ENCODE data around the gene C1GALT1. TPM values are rescaled to one million over a fixed set of nuclear protein-coding genes. Genes with fewer than 3 reads are reported as not detected.

Gene C1GALT1
- total RNA-seq, 1 donor from 2014 or later = 8.4 TPM

- no peak overlapping the region for H3K27ac ChIP-seq (ENCODE audit: low read depth, low read length)
- no peaks in the 10 kb centered on the region for H3K9me3 ChIP-seq (ENCODE audit: control insufficient read depth in 3 of 3, low read length in 3 of 3)
- no peak overlapping the region for H3K4me3 ChIP-seq (ENCODE audit: low read length in 3 of 3)
- no peaks in the 10 kb centered on the region for H3K36me3 ChIP-seq (ENCODE audit: control insufficient read depth in 3 of 3, insufficient read depth in 3 of 3, low read length in 3 of 3)
- no peak overlapping the region for H3K9ac ChIP-seq (ENCODE audit: low read depth in 1 of 3, low read length in 3 of 3)
- no peaks in the 10 kb centered on the region for H3K27me3 ChIP-seq (ENCODE audit: control insufficient read depth in 3 of 3, insufficient read depth in 3 of 3, low read length in 3 of 3)
- H3K4me1 ChIP-seq (ENCODE audit: control insufficient read depth in 3 of 3, insufficient read depth in 3 of 3, low read length in 3 of 3) = no peaks in the 10 kb centered on the region
Measured at GRCh38 chr7:7165372-7165771, 17.0 kb upstream of the C1GALT1 start.

GRCh38 chr7:7166318-7166717, 16.0 kb upstream of the C1GALT1 start:
- no peak overlapping the region for H3K27ac ChIP-seq (ENCODE audit: low read depth, low read length)
- H3K4me3 ChIP-seq (ENCODE audit: low read length in 3 of 3) = no peak overlapping the region

GRCh38 chr7:7169296-7169695, 13.0 kb upstream of the C1GALT1 start:
- H3K9me3 ChIP-seq (ENCODE audit: control insufficient read depth in 3 of 3, low read length in 3 of 3) = peaks cover 0 to 3% (median 0%) of the 10 kb centered on the region in 3 donors
- H3K4me3 ChIP-seq (ENCODE audit: low read length in 3 of 3) = no peak overlapping the region
- H3K27me3 ChIP-seq (ENCODE audit: control insufficient read depth in 3 of 3, insufficient read depth in 3 of 3, low read length in 3 of 3) = no peaks in the 10 kb centered on the region
- H3K4me1 ChIP-seq (ENCODE audit: control insufficient read depth in 3 of 3, insufficient read depth in 3 of 3, low read length in 3 of 3) = no peaks in the 10 kb centered on the region
- no peak overlapping the region for H3K27ac ChIP-seq (ENCODE audit: low read depth, low read length)
- H3K36me3 ChIP-seq (ENCODE audit: control insufficient read depth in 3 of 3, insufficient read depth in 3 of 3, low read length in 3 of 3) = no peaks in the 10 kb centered on the region
- H3K9ac ChIP-seq (ENCODE audit: low read depth in 1 of 3, low read length in 3 of 3) = no peak overlapping the region

More at GRCh38 chr7:7166318-7166717, 16.0 kb upstream of the C1GALT1 start:
- no peak overlapping the region for H3K9ac ChIP-seq (ENCODE audit: low read depth in 1 of 3, low read length in 3 of 3)
- H3K9me3 ChIP-seq (ENCODE audit: control insufficient read depth in 3 of 3, low read length in 3 of 3) = no peaks in the 10 kb centered on the region
- no peaks in the 10 kb centered on the region for H3K4me1 ChIP-seq (ENCODE audit: control insufficient read depth in 3 of 3, insufficient read depth in 3 of 3, low read length in 3 of 3)
- H3K36me3 ChIP-seq (ENCODE audit: control insufficient read depth in 3 of 3, insufficient read depth in 3 of 3, low read length in 3 of 3) = no peaks in the 10 kb centered on the region
- no peaks in the 10 kb centered on the region for H3K27me3 ChIP-seq (ENCODE audit: control insufficient read depth in 3 of 3, insufficient read depth in 3 of 3, low read length in 3 of 3)

- Histone ChIP-seq H3K27ac (ENCODE audit: low read depth, low read length) (no peak overlapping the region), H3K27me3 (ENCODE audit: control insufficient read depth in 3 of 3, insufficient read depth in 3 of 3, low read length in 3 of 3) (no peaks in the 10 kb centered on the region), H3K36me3 (ENCODE audit: control insufficient read depth in 3 of 3, insufficient read depth in 3 of 3, low read length in 3 of 3) (no peaks in the 10 kb centered on the region), H3K4me3 (ENCODE audit: low read length in 3 of 3) (no peak overlapping the region), H3K9ac (ENCODE audit: low read depth in 1 of 3, low read length in 3 of 3) (no peak overlapping the region), H3K4me1 (ENCODE audit: control insufficient read depth in 3 of 3, insufficient read depth in 3 of 3, low read length in 3 of 3) (no peaks in the 10 kb centered on the region), H3K9me3 (ENCODE audit: control insufficient read depth in 3 of 3, low read length in 3 of 3) (peaks cover 0 to 3% (median 0%) of the 10 kb centered on the region in 3 donors)
Measured at GRCh38 chr7:7173956-7174632, 8.2 kb upstream of the C1GALT1 start.

GRCh38 chr7:7175075-7175695, 7.2 kb upstream of the C1GALT1 start:
- no peaks in the 10 kb centered on the region for H3K4me1 ChIP-seq (ENCODE audit: control insufficient read depth in 3 of 3, insufficient read depth in 3 of 3, low read length in 3 of 3)
- peaks cover 0 to 3% (median 0%) of the 10 kb centered on the region in 3 donors for H3K9me3 ChIP-seq (ENCODE audit: control insufficient read depth in 3 of 3, low read length in 3 of 3)
- H3K4me3 ChIP-seq (ENCODE audit: low read length in 3 of 3) = no peak overlapping the region
- no peaks in the 10 kb centered on the region for H3K36me3 ChIP-seq (ENCODE audit: control insufficient read depth in 3 of 3, insufficient read depth in 3 of 3, low read length in 3 of 3)
- no peaks in the 10 kb centered on the region for H3K27me3 ChIP-seq (ENCODE audit: control insufficient read depth in 3 of 3, insufficient read depth in 3 of 3, low read length in 3 of 3)
- no peak overlapping the region for H3K9ac ChIP-seq (ENCODE audit: low read depth in 1 of 3, low read length in 3 of 3)
- no peak overlapping the region for H3K27ac ChIP-seq (ENCODE audit: low read depth, low read length)

GRCh38 chr7:7176406-7177043, 5.8 kb upstream of the C1GALT1 start:
- H3K9ac ChIP-seq (ENCODE audit: low read depth in 1 of 3, low read length in 3 of 3) = no peak overlapping the region
- H3K27ac ChIP-seq (ENCODE audit: low read depth, low read length) = no peak overlapping the region
- H3K27me3 ChIP-seq (ENCODE audit: control insufficient read depth in 3 of 3, insufficient read depth in 3 of 3, low read length in 3 of 3) = no peaks in the 10 kb centered on the region
- no peak overlapping the region for H3K4me3 ChIP-seq (ENCODE audit: low read length in 3 of 3)
- H3K9me3 ChIP-seq (ENCODE audit: control insufficient read depth in 3 of 3, low read length in 3 of 3) = peaks cover 0 to 3% (median 0%) of the 10 kb centered on the region in 3 donors
- peaks cover 0 to 6% (median 6%) of the 10 kb centered on the region in 3 donors for H3K4me1 ChIP-seq (ENCODE audit: control insufficient read depth in 3 of 3, insufficient read depth in 3 of 3, low read length in 3 of 3)
- no peaks in the 10 kb centered on the region for H3K36me3 ChIP-seq (ENCODE audit: control insufficient read depth in 3 of 3, insufficient read depth in 3 of 3, low read length in 3 of 3)

GRCh38 chr7:7177044-7177517, 5.3 kb upstream of the C1GALT1 start:
- Histone ChIP-seq H3K9me3 (ENCODE audit: control insufficient read depth in 3 of 3, low read length in 3 of 3) (peaks cover 0 to 3% (median 0%) of the 10 kb centered on the region in 3 donors), H3K36me3 (ENCODE audit: control insufficient read depth in 3 of 3, insufficient read depth in 3 of 3, low read length in 3 of 3) (no peaks in the 10 kb centered on the region), H3K27ac (ENCODE audit: low read depth, low read length) (no peak overlapping the region), H3K4me1 (ENCODE audit: control insufficient read depth in 3 of 3, insufficient read depth in 3 of 3, low read length in 3 of 3) (peaks cover 0 to 7% (median 6%) of the 10 kb centered on the region in 3 donors), H3K4me3 (ENCODE audit: low read length in 3 of 3) (no peak overlapping the region), H3K27me3 (ENCODE audit: control insufficient read depth in 3 of 3, insufficient read depth in 3 of 3, low read length in 3 of 3) (no peaks in the 10 kb centered on the region), H3K9ac (ENCODE audit: low read depth in 1 of 3, low read length in 3 of 3) (no peak overlapping the region)

- Histone ChIP-seq H3K9ac (ENCODE audit: low read depth in 1 of 3, low read length in 3 of 3) (no peak overlapping the region), H3K27me3 (ENCODE audit: control insufficient read depth in 3 of 3, insufficient read depth in 3 of 3, low read length in 3 of 3) (no peaks in the 10 kb centered on the region), H3K9me3 (ENCODE audit: control insufficient read depth in 3 of 3, low read length in 3 of 3) (peaks cover 0 to 3% (median 0%) of the 10 kb centered on the region in 3 donors), H3K27ac (ENCODE audit: low read depth, low read length) (no peak overlapping the region), H3K4me1 (ENCODE audit: control insufficient read depth in 3 of 3, insufficient read depth in 3 of 3, low read length in 3 of 3) (peaks cover 0 to 8% (median 7%) of the 10 kb centered on the region in 3 donors), H3K4me3 (ENCODE audit: low read length in 3 of 3) (no peak overlapping the region), H3K36me3 (ENCODE audit: control insufficient read depth in 3 of 3, insufficient read depth in 3 of 3, low read length in 3 of 3) (no peaks in the 10 kb centered on the region)
Measured at GRCh38 chr7:7178081-7178480, 4.3 kb upstream of the C1GALT1 start.

GRCh38 chr7:7178906-7179305, 3.4 kb upstream of the C1GALT1 start:
- Histone ChIP-seq H3K36me3 (ENCODE audit: control insufficient read depth in 3 of 3, insufficient read depth in 3 of 3, low read length in 3 of 3) (no peaks in the 10 kb centered on the region), H3K9ac (ENCODE audit: low read depth in 1 of 3, low read length in 3 of 3) (no peak overlapping the region), H3K9me3 (ENCODE audit: control insufficient read depth in 3 of 3, low read length in 3 of 3) (no peaks in the 10 kb centered on the region), H3K4me3 (ENCODE audit: low read length in 3 of 3) (no peak overlapping the region), H3K27me3 (ENCODE audit: control insufficient read depth in 3 of 3, insufficient read depth in 3 of 3, low read length in 3 of 3) (no peaks in the 10 kb centered on the region), H3K27ac (ENCODE audit: low read depth, low read length) (no peak overlapping the region), H3K4me1 (ENCODE audit: control insufficient read depth in 3 of 3, insufficient read depth in 3 of 3, low read length in 3 of 3) (peaks cover 2 to 14% (median 8%) of the 10 kb centered on the region in 3 donors)

Measured in skeletal muscle tissue (tissue), 4 donors.